RPMI8226 (cell line): ENCODE measurements around the gene ANO3.

Source experiments
- DNase-seq: peaks from one replicate; pipeline ENCODE4 v3.0.0-alpha.2; 2015

The ANO3 gene

DNA sequence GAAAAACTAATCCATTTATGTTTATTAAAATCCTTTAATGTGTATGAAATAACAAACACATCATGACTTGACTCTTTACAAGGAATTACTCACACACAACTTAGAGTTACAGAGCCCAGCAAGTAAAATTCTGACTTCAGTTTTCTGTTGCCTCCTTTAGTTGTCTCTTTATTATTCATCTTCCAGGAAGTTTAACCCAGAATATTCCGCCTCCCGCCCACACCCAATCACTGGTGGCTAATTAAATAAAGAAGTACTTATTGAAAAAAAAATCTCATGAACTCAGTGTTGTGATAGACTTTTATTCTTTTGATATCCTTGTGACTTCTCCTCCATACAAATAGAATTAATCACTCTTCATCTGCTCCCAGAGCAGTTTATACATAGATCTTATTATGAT is 178.2 kb downstream of the ANO3 start:
- no peak for DNase-seq

DNA sequence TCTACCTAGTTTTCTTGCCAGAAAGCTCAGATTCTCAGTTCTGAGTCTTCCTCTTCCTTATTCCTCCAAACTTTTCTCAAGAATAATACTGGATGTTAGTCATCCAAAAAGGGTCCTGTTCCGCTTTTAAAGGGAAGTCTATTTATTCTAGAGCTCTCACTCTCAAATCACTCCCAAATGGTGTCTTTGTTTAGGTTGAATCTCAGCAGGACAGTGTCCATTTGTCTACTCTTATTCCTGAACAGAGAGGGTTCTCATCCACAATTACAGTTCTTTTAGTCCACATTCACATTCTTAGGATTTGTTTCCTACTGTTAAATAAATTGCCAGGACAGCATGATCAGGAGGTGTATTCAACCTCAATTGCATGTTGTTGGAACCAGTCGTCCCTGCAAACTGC is 178.8 kb downstream of the ANO3 start:
- DNase-seq, result no peak

DNA sequence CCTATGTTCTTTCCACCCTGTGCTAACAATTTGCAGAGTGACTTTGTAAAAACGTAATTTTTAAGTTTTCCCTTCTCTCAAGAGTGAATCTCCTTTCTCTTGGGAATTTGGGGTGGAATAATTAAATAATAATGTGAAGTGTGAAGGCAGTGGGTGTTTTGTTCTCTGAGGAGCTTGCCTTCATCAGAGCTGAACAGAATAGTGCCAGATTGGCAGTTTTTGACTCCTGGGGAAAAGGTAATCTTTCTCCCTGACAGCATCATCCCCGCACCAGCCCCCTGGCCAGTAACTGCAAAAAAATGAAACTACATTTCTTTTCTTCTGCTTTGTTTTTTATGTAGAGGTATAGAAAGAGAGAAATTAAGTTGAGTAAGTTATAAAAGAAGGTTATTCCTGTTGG is 180.3 kb downstream of the ANO3 start:
- DNase-seq, result no peak

DNA sequence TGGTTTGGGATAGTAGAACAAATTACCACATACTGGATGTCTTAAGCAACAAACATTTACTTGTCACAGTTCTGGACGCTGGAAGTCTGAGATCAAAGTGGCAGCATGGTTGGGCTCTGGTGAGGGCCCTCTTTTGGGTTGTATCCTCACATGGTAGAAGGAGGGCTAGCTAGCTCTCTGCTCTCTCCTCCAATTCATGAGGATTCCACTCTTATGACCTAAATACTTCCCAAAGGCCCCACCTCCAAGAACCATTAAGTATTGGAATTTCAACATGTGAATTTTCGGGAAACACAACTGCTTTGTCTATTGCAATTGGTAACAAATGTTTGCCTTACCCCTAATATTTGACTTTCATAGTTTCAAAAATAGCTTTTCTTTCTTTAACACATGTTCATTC is 187.5 kb downstream of the ANO3 start:
- no peak for DNase-seq

DNA sequence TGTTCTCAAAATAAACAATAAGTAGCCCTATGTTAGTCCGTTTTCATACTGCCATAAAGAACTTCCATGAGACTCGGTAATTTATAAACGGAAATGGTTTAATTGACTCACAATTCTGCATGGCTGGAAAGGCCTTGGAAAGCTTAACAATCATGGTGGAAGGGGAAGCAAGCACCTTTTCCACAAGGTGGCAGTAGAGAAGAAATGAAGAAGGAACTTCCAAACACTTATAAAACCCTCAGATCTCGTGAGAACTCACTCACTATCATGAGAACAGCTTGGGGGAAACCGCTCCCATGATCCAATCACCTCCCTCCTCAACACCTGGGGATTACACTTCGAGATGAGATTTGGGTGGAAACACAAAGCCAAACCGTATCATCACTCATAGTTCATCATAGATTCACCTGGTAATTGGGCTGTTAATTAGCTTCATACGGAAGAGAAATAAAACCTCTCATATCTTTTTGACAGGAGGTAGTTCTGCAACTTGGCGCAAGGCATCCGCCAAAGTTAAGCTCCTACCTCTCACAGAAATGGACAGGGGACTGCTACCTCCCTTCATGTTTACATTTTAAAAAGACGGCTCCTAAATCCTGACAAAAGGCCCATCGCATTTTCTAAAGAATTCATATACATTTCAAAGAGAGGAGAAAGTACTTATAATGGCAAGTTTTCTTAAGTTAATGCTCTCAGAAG is 191.1 kb downstream of the ANO3 start:
- DNase-seq, result no peak

DNA sequence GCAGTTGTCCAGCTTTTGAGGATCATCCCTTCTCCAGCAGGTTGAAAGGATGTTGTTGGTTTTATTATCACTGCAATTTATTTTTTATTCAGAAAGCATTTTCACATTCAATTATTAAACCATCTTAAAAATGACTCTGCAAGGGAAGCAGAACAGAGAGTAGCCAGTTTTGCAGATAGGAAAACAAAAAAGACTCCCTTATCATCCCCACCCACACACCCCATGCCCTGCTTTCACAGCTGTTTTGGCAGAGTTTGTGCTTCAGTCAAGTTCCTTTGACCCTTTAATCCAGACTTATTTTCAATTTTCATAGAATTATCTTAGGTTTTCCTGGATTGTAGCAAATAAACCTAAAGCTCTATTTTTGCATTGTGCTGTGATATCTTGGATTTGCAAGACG is 195.8 kb downstream of the ANO3 start:
- no peak for DNase-seq

DNA sequence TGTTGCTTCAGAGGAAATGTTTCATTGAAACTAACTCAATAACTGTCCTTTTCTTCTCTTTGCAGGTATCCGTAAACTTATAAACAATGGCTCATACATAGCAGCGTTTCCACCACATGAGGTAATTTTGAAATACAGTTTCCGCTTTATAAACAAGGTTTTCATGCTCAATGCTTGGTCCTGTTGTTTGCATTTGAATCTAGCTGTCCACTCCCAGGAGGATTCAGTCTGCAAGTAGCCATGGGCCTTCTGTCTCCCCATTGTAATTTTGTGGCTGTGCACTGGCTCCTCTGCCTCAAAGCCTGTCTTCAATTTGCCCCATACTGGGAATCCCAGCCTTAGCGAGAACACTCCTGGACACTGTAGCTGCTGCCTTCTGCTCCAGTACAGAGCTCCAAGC is 205.4 kb downstream of the ANO3 start:
- no peak for DNase-seq

DNA sequence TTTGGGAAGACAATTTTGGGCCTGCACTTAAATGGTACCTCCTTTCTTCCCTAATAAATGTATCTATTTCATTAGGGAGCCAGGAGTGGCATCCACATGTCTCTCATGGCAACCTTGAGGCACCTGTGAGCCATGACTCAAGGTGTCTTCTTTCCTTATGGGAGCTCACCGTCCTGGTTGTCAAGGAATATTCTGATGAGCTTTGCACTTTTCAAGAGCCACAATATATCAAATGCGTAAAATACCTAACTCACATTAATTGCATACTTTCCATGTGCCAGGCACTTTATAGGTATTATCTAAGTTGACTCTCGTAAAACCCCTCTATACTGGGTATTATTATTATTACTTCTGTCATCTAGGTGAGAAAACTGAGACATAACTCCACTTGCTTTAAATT is 207.6 kb downstream of the ANO3 start:
- no peak for DNase-seq

DNA sequence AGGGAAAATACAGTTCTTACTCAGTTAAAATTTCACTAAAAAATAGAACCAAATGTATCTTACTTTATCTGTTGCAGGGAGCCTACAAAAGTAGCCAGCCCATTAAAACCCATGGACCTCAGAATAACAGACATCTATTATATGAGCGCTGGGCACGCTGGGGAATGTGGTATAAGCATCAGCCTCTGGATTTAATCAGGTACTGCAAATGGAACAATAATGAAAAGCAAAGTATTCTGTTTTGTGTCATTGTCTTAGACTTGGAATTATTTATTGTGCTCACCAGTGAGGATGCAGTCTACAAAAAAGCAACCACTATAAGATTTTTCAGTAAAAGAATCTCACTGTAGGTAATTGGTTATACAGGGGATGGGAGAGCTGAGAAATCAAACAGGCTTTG is 209.9 kb downstream of the ANO3 start:
- no peak for DNase-seq

DNA sequence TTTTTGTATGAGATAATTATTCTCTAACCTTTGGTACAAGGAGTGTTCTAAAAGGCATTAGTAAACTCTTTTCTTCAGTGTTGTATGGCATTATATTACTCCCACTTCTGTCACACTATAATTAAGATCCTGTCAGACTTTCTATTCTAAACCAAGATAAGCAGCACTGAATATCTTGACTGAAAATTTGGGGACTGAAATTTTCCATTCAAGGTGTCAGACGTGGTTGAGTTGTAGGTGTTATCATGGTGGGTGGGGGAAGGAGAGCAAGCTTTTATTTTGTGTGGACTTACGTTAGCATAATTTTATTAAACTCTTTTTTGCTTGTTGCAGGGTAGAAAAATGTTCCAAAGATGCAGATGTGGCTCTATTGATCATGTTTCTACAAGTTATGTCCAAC is 217.2 kb downstream of the ANO3 start:
- no peak for DNase-seq

DNA sequence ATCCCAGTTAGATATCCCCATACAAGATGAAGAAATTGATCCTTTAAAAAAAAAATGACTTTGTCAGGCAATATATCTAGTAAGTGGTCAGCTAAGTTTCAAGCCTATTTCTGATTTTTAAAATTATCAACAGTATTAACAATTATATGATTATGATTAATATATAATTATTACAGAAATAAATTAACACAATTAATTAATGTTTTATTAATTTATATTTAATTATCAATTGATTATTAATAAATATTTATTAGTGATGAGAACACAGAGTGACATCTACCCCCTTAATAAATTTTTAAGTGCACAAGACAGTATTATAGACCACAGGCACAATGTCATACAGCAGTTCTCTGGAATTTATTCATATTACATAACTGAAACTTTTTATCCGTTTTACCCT is 218.1 kb downstream of the ANO3 start:
- DNase-seq, result no peak

DNA sequence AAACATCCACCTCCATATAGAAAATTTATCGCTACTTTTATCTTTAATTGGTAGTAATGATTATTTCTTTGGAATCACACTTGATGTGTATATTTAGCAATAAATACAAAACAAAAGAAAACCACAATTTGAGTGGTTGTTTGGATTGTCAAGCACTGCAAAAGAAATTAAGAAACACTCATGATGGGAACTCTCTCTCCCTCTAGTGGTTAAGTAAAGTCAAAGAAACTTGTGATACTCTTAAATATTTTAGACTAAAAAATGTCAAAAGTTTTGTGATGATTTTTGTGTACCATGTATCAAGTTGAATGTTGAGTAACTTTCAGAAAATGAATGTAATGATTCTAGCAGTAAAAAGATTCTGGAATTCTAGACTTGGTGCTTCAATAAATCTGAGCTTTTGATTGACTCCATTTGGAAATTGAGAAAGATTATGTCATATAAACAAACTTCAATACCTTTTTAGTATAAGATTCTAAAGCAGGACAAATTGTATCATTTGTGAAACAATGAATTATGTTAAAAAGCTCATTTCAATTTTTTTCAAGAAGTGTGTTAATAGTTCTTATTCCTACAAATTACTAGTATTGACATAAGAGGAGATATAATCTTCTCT is 219.4 kb downstream of the ANO3 start:
- no peak for DNase-seq

DNA sequence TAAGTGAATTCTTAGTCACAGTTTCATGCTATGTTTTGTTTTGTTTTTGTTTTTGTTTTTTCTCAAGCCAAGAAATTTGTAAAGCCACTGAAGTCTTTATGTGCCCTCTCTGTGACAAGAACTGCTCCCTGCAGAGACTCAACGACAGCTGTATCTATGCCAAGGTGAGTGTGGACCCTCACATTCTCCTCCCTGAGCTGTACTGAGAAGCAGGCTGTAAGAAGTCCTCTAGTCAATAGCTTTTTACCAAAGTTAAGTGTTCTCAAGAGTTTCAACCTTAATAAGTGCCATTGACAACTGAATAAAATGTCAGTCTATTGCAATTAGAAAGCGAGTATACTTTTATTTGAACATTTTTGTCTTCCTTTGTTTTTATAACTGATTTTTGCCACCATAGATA is 221.3 kb downstream of the ANO3 start:
- no peak for DNase-seq

DNA sequence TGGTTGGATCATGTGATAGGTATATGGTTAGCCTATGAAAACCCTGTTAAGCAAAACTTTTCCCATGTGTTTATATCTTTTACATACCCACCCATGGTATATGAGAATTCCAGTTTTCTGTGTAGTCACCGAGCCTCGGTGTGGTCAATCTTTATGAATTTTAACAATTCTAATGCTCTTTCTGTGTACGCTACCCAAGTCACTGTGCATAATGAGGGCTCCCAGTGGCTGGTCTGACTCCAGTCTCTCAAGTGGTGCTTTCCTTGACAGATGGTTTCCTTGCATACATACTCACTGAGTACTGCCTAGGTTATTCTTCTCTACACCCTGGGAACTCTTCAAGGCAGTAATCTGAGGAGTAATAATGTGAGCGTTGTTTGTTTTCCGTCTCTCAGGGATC is 222.5 kb downstream of the ANO3 start:
- no peak for DNase-seq

DNA sequence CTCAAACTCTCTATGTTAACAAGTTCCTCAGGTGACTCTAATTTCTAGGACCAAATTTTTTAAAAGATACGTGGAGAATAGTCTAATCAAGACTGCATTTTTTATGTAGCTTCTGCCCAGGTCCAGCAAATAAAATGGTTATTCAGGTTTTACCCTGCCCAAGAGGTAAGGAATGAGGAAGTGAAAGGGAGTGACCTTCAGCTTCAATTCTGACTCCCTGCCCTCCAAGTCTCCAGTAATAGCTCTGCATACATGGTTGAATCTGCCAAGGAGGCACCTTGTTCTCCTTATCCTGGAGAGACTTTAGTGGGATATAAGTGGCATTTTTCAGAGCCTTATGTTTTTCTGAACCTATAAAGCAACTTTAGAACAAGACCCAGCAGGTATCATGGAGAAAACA is 224.7 kb downstream of the ANO3 start:
- DNase-seq, result no peak

DNA sequence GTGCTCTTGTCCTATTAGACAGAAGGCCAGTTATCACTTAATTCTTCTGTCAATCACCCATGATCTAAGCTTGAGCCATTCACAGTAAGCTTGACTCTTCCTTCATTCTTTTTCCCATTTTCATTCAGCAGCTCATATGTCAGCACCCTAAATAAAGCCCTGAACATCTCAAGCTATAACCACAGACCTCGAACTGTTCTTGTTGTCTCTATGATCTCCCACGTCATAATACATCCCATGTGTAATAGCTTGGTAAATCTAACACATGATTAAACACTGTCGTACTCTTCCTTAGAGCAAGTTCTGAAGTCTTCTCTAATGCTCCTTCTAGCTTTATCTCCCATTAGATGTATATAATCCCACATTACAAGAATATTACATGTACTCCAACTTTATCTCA is 225.7 kb downstream of the ANO3 start:
- DNase-seq, result no peak

DNA sequence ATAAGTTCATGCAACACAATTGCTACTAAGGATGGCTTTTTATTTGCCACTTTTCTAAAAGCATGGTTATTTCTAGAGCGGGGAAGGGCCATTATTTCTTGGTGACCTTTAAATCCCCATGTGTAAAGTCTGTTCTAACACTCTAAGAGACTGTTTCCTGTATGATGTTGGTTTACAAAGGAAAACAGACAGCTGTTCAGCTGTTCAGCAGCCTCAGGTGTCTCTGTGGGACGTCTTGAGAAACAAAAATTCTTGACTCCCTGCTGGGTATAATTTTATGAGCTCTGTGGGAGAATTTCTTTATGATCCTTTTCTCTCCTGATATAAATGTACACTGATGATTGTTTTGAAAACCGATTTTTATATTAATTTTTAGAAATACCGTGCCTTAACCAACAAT is 226.3 kb downstream of the ANO3 start:
- DNase-seq, result no peak

DNA sequence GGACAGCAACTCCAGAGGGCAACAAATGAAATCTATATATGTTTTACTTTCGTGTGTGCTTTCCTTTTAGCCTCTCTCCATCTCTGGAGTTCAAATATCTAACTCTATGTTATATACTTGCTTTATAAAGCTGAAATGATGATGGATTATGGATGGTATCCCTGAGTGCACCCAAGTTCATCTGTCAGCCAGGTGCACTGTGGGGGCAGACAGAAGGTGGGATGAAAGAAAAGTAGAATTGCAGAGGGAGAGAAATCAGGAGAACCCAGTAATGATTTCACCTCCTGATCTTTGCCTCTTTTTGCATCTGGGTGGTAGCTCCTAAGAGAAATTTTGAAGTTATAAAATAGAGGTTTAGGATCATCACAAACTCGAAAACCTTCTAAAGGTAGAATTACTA is 237.7 kb downstream of the ANO3 start:
- DNase-seq, result no peak

DNA sequence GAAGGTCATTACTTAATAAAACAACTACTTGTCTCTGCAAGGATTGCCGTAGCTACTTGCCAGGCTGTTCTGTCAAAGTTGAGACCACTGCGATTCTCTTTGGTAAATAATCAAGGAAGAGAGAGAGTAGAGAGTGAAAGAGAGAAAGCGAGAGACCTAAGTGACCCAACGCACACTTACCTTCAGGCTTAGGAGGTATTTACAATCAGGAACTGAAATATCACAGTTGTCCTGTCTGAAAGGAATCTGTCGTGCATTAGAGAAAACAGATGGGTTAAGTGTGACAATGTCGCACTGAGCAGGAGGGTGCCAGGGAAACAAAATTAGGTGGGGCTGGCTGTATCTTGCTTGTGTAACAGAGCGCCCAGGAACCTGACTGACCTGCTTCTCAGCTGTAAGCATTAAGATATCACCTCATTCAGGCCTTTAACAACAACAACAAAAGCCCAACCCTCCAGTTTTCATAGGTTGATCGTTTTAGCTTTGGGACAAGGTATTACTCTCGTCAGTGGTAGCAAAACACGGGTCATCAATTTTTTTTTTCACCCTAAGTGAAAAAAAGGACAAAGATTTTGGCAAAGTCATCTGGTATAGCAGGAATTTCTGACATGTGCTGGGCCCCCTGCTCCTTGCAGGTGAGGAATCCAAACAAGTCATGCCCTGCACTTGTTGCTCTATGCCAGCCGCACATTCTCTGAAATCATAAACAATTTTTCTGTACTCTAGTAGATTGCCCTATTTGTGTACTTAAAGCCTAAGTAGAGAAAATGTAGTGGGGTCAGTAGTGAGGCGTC is 240.1 kb downstream of the ANO3 start, which contains the start of gene MUC15:
Gene MUC15, minus strand, starts transcription at position 403 of the 794 bp plus-strand sequence. CDS start 5,169 bp downstream, outside the sequence.
- no peak for DNase-seq

DNA sequence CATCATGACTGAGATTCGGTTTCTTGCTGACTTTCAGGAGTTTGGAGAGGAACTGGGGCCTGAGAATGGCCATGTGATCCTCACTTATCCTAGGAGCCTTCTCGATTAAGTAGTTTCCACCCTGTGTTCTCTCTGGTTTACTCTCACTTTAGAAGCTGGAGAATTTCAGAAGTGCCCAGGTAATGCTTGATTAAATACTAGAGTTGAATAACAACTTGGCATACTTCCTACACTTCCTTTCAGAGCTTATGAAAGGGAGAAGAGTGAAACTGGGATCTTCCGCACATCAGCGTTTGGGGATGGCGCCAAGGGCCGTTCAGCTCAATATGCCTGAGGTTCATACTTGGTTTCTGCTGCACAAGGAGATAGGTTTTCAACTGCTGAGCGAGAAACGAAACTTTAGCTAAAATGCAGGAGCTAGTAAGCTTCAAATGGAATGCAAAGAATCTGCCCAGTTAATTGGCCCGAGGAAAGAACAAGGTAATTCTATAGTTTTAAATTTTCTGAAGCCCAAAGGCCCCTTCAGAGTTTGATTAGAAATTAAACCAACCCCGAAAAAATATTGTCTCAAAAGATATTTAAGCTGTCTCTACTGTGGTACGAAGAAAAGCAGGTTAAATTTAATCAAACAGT is 241.0 kb downstream of the ANO3 start:
- no peak for DNase-seq

DNA sequence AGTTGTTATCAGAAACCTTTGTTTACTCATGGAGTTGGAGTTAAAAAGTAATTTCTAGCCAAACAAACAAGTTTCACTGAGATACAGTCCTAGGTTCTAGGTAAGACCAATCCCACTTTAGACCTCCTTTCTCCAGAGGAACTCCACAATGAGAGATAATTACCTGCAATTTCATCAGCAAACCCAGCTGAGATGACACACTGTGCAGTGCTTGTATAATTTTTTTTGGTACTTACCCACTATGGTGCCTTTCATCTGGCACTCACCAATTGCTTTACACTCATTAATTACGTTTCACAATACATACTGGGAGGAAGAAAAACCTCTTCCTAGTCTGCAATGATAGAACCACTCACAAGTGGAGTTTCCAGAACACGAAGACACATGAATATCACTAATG is 242.0 kb downstream of the ANO3 start:
- DNase-seq, result no peak

DNA sequence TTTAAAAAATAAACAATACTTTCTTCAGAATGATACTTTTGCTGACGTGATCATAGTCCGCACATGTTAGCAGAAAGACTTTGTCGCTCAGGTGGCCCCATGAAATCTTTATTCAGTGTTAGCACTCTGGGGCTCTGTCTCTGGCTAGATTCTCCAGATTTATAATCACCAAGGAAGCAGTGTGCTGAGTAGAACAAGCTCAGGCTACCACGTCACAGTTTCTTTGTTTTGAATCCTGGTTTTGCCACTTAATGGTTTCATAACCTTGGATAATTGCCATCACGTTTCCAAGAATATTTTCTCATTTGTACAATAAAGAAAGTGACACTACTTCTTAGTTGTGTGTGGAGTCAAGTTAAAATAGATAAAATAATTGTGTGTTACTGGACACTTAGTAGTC is 244.0 kb downstream of the ANO3 start:
- DNase-seq, result no peak

DNA sequence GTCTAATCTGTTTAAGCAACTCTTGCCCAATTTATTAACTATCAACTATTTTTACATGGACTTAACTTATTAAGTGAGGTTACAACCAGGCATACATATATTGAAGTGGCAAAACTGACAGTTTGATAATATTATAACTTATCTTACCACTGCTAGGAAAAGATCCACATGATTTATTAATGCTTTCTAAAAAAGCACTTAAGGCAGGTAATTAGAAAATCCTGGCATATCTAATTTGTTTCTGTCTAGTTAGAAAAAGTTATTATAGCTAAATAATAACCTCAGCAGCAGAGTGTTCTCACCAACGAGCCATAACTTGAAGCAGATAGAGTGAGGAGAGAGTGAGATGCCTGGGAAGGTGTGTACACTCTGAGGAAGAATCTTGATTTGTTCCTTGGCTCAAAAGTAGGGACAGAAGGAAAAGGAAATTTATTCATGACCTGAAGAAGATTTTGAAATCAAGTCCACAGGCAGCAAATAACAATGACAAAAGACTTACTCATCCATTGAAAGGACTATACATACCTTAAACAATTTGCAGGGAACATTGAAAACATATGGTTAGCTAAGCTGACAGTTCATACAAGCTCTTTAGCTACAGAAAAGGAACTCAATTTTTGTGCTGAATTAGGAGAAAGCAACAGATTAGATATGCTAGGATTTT is 247.2 kb downstream of the ANO3 start:
- DNase-seq, result no peak
